ENCODE results near the gene POLR3K. TPM values are rescaled to one million over a fixed set of nuclear protein-coding genes. Genes with fewer than 3 reads are reported as not detected.

POLR3K gene
- 8.4 TPM for polyA plus RNA-seq (ENCODE audit: insufficient read length)

- DNase-seq, result peak; percentile 97
Measured at GRCh38 chr16:53346-54236, at the start of gene POLR3K, which contains the start of gene SNRNP25. Gene POLR3K, minus strand, starts transcription at chr16:53608. Its CDS starts 22 bp downstream, at chr16:53586. Gene SNRNP25, plus strand, starts transcription at chr16:53828. Its CDS starts 189 bp downstream, at chr16:54017.

DNA sequence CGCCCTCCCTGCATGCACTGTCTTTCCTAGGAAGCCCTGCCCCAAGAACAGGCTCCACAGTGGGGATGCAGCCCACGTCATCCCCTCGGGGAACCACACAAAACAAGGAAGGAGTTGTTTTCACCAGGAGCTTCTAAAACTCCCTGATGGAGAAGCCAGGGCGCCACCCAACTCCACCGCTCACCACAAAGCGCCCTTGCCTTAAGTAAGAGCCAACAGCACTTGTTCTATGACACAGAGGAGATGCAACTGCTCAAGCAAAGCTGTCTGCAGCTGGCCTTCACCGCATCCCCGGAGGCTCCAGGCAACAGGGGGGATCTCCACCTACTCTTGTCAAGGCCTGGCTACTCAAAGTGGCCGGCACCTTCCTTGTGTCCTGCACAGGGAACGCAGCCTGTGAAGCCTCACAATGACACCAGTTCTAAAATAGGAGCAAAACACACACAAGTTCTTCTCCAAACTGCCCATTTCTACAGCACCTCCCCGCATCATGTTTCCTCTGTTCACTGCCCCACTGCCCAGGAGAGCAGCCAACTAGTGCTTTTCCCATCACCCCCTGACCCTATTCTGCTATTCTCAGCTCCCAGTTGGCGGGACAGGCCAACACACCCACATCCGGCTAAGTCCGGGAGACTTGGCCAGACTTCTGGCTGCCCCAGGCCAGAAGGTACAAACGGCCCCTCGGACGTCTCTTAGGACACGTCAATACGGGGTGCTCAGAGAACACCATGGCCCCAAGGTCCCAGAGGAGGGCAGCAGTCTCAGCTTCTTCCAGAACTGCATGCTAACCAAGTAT lies 48.9 kb upstream of the POLR3K start:
- DNase-seq, result no peak

DNA sequence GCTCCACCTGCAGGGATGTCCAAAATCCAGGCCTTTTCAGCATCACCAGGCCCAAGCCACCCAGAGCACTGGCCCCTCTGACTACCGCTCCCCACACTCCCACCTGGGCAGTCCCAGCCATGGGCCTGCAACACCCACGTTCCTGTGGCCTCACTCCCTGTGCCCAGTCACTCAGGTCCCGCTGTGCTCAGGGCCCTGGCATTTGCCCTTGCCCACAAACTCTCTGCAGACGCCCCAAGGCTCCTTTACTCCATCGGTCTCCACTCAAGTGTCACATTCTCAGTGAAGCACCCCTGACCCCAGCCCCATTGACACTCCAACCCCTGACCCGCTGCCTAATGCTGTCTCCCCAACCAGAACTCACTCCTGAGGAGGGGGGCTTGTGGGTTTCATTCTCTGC lies 48.2 kb upstream of the POLR3K start:
- no peak for DNase-seq

DNA sequence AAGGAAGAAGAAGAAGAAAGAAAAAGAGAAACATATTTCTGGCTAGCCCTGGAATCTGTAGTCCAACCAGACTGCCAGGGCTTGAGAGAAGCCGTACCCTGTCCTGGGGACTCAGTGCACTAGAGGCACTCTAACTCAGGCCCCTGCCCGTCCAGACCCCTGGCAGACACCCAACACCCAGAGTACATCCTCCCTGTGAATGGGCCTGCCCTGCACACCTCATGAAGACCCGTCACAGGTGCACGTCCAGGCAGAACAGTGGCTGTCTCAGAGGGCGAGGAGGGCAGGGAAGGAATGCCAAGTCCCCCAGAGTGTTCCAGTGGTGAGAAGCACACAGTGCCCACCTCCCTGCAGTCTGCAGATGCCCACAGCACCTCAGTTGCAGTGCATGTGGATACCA lies 47.6 kb upstream of the POLR3K start:
- DNase-seq, result no peak

DNA sequence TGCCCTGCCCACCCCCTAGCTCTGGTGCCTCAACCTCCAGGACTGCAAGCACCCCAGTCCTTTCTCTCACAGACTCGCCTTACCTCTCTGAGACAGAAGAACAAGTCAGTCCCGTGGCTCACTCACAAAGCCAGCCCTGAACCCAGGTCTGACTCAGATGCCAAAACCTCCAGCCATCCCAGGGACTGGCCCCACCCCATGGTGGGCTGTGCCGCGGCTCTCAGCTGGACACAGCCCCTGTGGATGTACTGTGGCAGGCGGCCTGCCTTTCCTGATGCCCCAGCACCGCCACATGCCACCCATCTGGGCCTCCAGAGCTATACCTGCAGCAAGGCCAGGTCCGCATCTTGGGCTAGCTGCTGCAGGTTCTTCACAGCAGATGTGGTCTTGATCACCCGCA lies 44.4 kb upstream of the POLR3K start:
- no peak for DNase-seq

DNA sequence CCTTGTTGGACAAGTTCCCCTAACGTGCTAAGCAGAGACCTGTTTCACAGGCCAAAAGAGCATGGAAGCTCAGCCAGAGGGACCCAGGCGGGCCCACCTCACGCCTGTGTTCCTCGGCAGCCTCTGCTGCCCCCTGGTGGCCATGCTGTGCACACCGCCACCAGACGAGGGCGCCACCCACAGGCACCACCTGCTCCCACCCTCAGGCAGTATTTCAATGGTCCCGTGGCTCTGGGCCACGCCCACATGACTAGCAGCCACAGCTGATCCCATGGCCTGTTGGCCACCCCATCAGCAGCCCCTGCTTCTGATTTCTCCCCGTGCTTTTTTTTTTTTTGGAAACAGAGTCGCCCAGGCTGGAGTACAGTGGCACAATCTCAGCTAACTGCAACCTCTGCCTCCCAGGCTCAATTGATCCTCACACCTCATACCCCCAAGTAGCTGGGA lies 43.5 kb upstream of the POLR3K start:
- DNase-seq, result peak; percentile 85

DNA sequence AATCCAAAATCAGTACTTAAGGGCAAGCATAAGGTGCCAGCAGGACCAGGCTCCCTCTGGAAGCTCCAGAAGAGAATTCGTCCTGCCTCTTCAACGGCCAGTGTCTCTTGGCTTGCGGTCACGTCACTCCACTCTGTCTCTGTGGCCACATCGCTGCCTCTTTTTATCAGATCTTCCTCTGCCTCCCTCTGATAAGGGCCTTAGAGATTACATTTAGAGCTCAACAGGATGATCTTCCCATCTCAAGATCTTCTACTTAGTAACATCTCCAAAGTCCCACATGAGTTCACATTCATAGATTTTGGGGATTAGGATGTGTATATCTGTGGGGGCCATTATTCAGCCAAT lies 41.5 kb upstream of the POLR3K start:
- DNase-seq, result no peak

- DNase-seq, result no peak
Measured at GRCh38 chr16:92431-93339, 39.3 kb upstream of the POLR3K start.

DNA sequence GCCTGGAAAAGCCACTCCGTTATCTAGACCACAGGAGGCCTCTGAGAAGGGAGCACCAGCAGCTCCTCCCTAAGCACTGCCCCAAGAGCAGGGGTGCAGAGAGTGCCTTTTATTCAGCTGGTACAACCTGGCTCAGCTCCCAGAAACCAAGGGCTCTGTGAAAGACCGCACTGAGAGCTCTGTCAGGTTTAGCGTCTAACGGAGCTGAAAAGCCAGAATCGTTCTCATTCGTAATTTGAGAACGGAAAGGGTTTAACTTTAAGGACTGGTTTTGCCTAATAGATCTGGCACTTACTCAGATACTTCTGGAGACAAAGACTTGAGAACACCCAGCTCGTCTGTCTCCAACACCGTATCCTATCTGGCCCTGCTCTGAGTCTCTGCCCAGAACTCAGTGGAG lies 38.1 kb upstream of the POLR3K start:
- no peak for DNase-seq

- DNase-seq, result no peak
Measured at GRCh38 chr16:89391-90302, 36.2 kb upstream of the POLR3K start.

DNA sequence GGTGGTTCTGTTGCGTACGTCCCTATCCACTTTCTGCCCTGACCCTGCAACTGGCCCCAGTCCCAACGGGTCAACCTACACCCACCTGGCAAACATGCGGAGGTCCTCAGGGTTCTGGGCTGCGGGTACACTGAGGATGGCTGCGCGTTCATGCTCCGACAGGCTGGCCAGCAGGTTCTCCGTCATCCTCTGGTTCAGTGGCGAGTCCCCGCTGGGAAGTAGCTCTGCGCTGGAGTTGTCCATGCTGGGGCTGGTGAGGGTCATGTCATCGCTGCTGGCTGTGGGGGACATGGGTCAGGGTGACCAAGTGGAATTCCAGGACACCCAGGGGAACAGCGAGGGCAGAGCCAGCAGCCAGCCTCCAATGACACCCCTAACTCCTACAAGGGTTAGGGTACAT lies 35.2 kb upstream of the POLR3K start:
- DNase-seq, result no peak

- DNase-seq, result no peak
Measured at GRCh38 chr16:86483-86952, 33.1 kb upstream of the POLR3K start.

DNA sequence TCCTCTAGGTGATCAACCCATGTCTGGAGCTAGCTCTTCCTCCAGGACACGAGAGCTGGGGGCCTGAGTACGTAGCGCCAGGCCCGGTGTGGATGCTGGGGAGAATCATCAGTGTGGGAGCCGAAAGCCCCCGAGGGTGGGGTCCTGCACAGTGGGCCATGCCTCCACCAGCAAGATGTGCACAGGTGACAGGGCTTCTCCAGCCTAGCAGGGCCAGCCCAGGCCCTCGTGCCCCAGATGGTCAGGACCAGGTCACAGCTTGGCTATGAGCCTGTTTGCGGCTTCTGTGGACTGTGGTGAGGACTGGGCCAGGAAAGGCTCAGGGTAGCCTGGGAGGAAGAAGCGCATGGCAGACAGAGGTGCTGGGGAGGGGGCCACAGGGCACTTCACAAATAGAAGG lies 32.5 kb upstream of the POLR3K start:
- no peak for DNase-seq

GRCh38 chr16:85407-85782 lies 32.0 kb upstream of the POLR3K start:
- no peak for DNase-seq

DNA sequence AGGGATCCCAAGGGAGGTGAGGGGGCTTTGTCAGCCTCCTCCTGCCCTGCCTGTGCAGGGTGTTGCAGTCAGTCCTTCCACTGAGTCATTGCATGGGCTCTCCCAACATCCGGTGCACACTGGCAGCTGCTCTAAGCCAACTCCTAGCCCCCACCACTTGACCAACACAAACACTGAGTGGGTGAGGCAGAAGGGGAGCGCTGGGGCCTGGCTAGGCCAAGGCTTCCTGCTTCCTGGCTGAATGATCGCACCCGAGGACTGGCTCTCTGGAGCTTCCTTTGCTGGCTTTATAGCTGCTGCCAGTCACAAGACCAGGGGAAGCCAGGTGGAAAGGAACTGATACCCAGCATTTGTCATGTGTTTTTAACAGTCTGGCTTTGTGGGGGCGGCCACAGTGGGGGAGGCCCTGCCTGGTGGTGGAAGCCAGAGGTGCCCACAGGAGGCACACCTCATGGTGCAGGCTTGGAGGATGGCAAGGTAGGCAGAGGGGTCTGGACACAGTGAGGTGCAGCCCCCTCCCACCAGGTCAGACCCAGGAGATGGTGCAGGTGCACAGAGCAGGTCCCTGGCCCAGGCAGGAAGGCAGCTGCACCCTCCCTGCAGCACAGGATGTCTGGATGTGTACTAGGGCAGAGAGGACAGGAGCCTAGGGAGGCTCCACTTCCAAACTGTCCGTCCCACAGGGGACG lies 31.5 kb upstream of the POLR3K start:
- DNase-seq, result no peak

DNA sequence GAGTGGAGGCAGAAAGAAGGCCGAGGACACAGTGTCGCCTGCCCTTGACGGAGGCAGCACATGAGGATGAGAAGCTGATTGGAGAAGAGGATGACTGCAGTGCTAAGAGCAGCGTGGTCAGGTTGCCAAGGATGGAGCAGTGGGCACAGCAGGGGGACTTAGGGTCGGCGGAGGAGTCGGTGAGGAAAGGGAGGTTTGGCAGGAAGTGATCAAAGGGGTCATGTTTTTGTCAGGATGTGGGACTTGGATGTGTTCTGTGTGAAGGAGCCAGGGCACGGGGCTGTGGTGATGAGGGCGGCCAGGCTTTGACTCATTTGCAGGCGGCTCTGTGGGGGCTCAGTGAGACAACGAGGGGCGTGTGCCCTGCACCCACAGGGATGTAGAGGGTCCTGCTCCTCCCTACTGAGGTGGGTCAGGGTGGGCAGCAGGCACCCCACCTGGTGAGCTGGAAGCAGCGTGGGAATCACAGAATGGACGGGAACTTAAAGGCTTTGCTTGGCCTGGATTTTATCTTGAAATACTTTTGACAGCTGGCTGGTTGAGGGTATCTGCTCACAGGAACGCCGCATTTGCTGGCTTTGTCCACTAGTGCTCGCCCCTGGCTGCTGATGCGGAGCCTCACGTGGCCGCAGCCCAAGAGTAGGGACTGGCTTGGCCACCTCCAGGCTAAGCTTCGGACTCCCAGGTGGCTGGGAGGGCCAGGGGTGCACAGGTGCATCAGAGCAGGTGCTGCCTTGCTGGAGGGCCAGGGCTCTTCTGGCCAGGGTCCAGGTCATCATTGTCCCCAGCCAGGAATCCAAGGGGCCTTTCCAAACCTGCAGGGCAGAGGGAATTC lies 30.6 kb upstream of the POLR3K start:
- no peak for DNase-seq

GRCh38 chr16:83060-83603 lies 29.7 kb upstream of the POLR3K start:
- no peak for DNase-seq

GRCh38 chr16:79151-80054 lies 26.0 kb upstream of the POLR3K start:
- DNase-seq, result no peak
